GM18951 (cell line): ENCODE results near the gene CIDEC.
"Not testable (repeated sequence)": the region's sequence is repeated elsewhere in the genome, so short reads cannot be mapped to it uniquely, and the experiment has no call there.

ENCODE experiments used
- POLR2A ChIP-seq: IDR thresholded peaks from 4 replicates; pipeline ENCODE4 v1.6.1; 2011; ENCODE audit warnings: mild to moderate bottlenecking; ENCODE audit not compliant: insufficient read length, insufficient read depth; ENCODE audit errors: extremely low read depth
- in situ Hi-C: fragments of 300-500 bp; cut with MboI; formaldehyde crosslinking; loops from one replicate; pipeline ENCODE4 v1.12.0; 2022; ENCODE audit warnings: low sequenced_read_pairs, mixed read lengths, inconsistent platforms; ENCODE audit not compliant: unreplicated experiment

The CIDEC gene

DNA sequence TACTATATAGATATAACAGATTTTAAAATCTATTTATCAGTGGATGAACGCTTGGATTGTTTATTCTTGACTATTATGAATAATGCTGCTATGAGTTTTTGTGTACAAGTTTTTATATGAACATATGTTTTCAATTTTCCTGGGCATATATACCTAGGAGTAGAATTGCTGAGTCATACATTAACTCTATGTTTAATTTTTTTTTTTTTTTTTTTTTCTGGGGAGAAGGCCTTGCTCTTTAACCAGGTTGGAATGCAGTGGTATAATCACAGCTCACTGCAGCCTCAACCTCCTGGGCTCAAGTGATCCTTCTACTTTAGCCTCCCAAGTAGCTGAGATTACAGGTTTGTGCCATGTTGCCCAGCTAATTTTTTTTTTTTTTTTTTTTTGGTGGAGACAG is 9.1 kb downstream of the CIDEC start:
- in situ Hi-C loops = no loop called here
- TF ChIP-seq POLR2A = no peak

DNA sequence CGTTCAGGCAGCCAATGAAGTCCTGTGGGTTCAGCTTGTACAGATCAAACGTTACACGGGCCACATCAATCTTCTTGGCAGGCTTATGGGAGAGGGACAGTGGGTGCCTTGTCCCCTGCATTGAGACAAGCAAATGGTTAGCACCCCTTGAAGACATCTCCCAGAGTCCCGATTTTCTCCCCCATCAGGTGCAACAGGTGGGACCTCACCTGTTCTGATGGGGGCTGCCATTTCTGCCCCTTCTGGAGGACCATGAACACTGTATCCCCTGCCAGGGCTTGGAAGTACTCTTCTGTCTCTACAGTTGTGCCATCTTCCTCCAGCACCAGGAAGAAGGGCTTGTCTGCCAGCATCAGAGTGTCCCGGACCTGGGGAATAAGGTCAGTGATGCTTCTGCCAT is 10.1 kb downstream of the CIDEC start:
- no peak for TF ChIP-seq POLR2A
- in situ Hi-C loops = no loop called here

DNA sequence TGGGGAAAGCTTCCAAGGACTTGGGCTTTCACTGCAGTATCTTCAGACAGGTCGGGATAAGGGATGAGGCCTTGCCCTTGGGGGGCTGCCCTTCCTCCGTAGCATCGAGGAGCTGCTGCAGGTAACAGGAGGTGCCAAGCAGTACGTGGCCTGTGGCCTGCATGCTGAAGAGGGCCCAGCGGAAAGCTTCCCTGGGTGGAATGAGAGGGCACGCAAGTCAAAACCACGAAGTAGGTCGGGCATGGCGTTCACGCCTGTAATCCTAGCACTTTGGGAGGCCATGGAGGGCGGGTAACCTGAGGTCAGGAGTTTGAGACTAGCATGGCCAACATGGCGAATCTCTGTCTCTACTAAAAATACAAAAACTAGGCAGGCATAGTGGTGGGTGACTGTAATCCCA is 12.9 kb downstream of the CIDEC start:
- no peak for TF ChIP-seq POLR2A
- in situ Hi-C loops = no loop called here

DNA sequence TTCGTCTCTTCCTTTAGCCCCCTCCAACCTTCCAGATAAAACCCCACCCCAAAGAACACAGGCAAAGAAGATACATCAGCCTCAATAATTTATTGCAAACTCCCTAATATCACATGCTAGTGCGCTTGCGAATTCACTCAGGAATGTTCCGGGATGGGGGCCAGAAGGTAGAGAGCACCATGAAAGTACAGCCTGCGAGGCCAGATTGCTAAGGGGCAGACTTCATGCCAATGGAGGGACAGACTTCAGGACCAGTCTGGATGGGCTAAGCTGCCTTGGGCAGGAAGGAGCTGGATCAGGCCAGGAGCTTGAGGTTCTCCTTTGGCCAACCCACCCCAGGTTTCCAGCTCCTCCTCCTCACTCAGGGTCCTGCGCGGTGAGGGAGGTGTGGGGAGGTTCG is 13.4 kb downstream of the CIDEC start:
- no peak for TF ChIP-seq POLR2A
- in situ Hi-C loops = no loop called here

GRCh38 chr3:9865125-9865637 is 14.9 kb downstream of the CIDEC start:
- in situ Hi-C loops = not testable (repeated sequence)

DNA sequence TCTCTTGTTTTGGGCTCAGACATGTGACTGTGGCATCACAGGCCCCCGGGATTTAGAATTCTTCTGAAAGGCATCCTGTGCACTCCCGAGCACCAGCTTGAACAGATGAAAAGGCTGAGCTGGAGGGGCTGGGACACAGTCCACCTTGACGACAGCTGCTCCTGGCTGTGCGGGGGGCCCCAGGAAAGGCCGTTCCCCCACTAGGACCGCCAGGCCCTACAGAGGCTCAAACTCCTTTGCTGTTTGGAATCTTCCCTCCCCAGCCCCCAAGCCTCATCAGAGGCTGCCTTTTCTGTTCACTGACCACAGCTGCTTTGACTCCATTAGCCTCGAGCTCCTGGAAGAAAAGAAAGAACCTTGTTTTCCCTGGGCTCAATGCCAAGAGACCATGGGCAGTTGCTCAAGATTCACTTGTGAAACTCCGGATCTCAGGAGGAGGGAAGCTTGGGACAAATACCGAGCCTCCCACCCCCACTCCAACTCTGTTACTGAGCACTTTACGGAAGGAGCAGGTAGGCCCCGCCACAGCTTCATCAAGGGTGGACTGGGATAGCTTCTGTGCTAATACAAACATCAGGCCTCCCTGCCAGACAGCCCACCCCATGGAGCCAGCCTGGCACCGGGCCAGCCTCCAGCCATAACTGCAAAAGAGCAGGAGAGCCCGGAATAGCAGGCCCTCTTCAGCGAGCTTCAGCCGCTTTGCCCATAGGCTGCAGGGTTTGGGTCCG is 15.7 kb downstream of the CIDEC start:
- TF ChIP-seq POLR2A = no peak
- in situ Hi-C loops = no loop called here

GRCh38 chr3:9863058-9863772 is 16.8 kb downstream of the CIDEC start:
- in situ Hi-C loops = no loop called here
- TF ChIP-seq POLR2A = no peak

- in situ Hi-C loops = no loop called here
- TF ChIP-seq POLR2A = no peak
These were observed 17.5 kb downstream of the CIDEC start for GRCh38 chr3:9862391-9863057.

GRCh38 chr3:9861626-9862130 is 18.4 kb downstream of the CIDEC start:
- in situ Hi-C loops = no loop called here
- TF ChIP-seq POLR2A = no peak

DNA sequence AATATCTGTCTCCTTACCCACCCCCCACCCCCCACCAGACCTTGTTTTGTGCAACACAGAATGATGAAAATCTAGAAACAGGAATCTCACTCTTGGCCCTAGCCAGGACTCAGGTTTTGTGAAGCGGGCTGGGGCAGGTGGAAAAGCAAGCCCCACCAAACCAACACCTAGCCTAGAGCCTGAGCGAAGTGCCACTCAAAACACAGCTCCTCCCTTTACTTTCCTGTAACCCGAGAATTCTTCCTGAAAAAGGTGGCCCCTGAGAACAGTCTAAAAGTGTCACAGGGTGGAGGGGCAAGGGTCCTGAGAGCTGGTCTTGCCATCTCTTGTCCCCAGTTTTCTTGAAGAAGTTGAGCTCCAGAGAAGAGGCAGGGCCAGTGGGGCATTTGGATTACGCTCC is 18.9 kb downstream of the CIDEC start:
- no peak for TF ChIP-seq POLR2A
- in situ Hi-C loops = no loop called here

- no peak for TF ChIP-seq POLR2A
- in situ Hi-C loops = no loop called here
These were observed 20.5 kb downstream of the CIDEC start for GRCh38 chr3:9859530-9860025.

DNA sequence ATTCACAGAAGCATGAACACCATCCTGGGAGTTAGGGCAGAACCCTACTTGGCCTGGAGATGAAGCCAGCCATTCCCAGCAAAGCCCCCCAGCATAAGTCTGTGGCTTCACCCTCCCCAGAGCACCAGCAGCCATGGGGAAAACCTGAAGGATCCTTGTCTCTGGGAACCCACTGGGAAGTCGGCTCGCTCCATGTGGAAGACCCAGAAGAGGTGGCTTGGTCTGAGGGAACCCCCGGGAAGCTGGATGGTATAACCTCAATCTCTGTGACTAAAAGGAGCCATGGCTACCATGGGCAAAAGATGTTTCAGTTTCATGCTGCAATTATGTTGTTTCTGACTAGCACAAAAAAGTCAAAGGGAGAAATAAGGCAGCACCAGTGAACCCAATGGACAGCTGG is 24.5 kb downstream of the CIDEC start:
- in situ Hi-C loops = no loop called here
- TF ChIP-seq POLR2A = no peak

DNA sequence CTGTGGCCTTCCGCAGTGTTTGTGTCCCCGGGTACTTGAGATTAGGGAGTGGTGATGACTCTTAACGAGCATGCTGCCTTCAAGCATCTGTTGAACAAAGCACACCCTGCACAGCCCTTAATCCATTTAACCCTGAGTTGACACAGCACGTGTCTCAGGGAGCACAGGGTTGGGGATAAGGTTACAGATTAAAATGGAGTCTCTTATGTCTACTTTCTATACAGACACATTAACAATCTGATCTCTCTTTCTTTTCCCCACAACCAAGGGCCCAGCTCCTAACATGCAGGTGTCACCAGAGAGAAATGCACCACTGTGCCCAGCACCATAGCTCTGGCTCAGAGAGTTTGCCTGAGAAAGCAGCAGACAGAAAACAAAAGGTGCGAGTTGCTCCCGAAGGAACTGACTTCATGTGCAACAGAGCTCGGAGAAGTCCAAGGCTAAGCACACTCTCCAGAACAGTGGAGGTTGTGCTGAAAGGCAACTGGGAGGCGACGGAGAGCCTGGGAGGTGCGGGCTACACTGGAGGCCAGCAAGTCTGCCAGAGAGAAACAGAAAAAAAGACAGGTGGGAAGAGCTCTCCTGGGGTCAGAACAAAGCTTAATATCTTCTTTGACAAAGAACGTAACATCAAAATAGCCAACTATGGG is 25.6 kb downstream of the CIDEC start:
- in situ Hi-C loops = not testable (repeated sequence)
